GM21447 (cell line): ENCODE data around the gene PCOLCE2.
"Not testable (repeated sequence)": the region's sequence is repeated elsewhere in the genome, so short reads cannot be mapped to it uniquely, and the experiment has no call there.

Experiments used
- ATAC-seq: cut with Tn5 transposase; IDR thresholded peaks from one replicate; pipeline ENCODE4 v1.9.1; 2021; ENCODE audit not compliant: unreplicated experiment

Gene PCOLCE2

DNA sequence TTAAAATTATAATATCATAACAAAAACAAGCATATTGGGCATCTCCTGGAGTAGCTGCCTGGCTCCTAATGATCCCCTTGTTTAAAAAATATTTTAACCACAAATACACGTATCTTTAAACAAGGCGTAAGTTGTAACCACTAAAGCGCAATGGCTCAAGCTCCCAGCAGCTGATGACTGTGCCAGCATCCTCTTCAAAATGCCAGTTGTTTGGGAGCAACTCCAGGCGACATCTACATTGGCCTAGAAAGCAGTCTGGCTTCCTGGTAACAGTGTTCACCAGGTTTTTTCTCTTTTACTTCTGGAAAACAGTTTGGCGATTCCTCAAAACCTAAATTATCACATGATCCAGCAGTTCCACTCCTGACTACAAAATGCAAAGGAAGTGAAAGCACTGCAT lies 13.8 kb downstream of the PCOLCE2 start:
- ATAC-seq = no peak

- ATAC-seq = not testable (repeated sequence)
Measured at GRCh38 chr3:142868382-142868781, 20.5 kb downstream of the PCOLCE2 start.

DNA sequence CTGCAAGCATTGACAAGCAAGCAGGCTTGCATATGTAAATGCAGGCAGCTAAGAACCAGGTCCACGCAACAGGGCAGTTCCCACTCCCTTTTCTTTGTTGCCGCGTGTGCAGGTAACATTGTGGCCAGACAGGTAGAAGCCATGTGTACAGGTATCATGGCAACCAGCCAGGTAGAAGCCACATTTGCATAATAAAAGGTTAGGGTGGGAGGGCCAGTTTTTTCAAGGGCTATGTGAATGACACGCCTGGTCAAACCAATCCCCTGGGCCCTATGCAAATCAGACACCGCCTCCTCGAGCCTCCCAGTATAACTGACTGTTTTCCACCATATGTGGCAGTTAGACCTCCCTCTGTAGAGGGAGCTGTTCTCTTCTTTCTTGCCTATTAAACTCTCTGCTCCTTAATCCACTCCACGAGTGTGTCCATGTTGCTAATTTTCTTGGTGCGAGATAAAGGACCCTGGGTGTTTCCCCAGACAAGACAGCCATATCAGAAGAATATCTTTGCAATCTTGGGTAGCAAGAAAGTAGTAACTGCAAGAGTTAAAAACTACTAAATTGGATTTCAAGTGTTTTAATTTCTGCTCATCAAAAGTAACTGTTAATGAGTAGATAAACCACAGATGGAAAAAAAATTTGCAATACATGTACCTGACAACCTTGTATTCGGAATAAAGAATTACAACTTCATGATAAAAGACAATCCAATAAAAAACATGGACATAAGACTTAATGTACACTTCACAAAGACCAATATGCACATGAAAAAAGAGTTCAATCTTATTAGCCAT lies 21.8 kb downstream of the PCOLCE2 start:
- no peak for ATAC-seq

DNA sequence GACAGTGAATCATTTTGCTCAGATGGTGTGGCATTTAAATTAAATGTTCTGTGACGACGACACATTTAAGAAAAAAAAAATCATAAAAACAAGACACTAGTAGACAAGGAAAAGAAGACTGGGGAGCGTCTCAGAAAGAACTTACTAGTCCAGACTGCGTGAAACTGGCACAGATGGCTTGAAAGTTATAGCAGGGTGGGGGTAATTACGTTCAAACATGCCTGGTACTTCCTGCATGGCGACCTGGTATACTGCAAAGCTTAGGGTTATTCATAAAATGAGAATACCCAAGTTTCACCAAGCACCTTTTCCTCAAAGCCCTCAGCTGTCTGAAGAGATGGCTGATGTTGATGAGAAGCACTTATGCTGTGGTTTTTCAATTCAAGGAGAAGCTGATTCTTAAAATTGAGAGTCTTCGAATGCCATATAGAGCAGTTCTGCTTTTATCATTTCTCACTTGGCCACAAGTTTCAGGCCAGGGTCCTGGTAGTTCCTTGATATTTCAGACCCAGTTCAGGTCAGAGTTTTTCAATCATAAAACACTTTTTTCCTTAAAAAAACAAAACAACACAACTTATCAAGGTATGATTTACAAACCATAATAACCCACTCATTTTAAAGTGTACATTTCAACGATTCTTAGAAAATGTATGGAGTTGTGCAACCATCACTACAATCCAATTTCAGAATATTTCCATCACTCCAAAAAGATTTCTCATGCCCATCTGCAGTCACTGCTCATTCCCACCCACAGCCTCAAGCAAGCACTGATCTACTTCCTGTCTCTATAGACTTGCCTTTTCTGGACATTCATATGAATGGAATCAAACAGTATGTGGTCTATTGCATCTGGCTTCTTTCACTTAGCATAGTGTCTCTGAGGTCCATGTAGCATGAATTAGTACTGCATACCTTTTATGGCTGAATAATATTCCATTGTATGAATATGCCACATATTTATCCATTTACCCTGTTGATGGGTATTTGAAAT lies 24.7 kb downstream of the PCOLCE2 start:
- no peak for ATAC-seq

- no peak for ATAC-seq
Measured at GRCh38 chr3:142863010-142863817, 25.7 kb downstream of the PCOLCE2 start.

DNA sequence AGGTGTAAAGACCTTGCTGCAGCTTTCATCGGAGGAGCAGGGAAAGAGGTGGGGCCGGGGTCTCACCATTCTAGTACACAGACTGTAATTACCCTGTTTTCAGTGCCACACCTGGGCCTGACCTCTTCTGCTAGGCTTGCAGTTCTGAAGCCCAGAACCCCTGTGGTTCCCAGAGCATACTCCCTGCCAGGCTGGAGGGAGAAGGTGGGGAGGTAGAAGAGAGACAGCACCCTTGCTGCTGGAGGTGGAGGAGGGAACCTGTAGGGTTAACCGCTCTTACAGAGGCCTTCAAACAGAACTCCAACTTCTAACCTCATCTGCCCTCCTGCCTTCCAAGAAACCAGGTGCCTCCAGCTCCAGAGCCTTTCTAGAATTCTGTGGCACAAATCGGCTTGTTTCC lies 27.0 kb downstream of the PCOLCE2 start:
- ATAC-seq = no peak

- no peak for ATAC-seq
Measured at GRCh38 chr3:142858043-142858442, 30.8 kb downstream of the PCOLCE2 start.

- no peak for ATAC-seq
Measured at GRCh38 chr3:142857056-142857455, 31.8 kb downstream of the PCOLCE2 start.

- ATAC-seq = no peak
Measured at GRCh38 chr3:142853270-142854168, 35.4 kb downstream of the PCOLCE2 start.

DNA sequence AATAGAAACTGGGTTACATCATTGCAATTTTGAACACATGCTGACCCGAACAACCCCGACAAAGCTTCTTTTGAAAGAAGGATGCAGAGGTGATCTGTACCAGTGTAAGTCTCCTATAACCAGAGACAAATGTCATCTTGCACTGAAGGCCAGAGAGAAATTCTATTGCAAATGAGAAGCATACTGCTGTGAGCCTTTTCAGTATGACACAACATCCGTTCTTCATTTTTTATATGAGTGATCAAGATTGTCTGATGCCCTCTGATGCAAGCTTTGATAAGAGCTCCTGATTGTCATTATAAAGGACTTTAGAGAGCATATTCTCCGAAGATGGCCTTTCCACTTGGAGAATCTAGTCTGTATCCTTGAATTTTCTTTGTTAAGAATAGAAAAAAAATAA lies 36.9 kb downstream of the PCOLCE2 start:
- no peak for ATAC-seq

DNA sequence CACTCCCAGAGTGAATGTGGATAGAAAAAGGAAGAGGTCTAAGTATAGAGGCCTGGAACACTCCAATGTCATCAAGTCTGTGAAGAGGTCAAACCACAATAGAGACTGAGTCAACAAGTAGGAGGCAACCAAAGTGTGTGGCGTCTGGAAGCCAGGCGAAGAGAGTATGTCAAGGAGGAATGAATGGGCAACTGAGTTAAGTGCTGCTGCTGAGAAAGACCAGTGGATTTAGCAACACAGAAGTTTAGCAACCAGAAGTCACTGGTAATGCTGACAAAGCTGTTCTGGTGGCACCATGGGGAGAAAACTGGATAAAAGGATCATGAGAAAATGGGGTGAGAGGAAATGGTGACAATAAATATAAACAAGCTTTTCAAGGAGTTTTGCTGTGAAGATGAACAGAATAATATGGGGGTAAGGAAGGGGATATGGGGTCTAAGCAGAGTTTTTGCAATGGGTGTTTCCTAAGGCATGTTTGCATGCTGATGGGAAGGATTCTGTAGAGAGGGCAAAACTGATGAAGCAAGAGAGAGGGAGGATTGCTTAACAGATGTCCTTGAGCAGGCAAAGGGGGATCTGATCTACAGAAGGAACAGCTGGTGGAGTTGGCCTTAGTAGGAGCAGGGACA lies 38.4 kb downstream of the PCOLCE2 start:
- ATAC-seq = no peak

DNA sequence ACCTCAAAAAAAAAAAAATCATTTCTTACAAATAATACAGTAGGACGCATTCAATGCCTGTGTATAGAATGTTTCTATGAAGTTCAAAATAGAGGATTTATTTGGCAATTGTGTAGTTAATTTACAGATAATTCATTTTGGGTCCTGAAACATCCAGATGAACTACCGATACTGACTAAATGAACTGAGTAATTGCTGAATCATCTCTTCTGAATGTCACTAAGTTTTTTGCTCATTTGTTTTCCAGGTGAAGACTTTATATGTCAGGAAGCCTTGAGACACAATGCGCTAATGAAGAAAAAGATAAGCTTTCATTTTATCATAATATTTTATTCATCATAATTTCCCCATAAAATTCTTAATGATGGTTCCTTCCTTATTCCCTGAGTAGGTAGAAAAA lies 39.7 kb downstream of the PCOLCE2 start:
- ATAC-seq = no peak

DNA sequence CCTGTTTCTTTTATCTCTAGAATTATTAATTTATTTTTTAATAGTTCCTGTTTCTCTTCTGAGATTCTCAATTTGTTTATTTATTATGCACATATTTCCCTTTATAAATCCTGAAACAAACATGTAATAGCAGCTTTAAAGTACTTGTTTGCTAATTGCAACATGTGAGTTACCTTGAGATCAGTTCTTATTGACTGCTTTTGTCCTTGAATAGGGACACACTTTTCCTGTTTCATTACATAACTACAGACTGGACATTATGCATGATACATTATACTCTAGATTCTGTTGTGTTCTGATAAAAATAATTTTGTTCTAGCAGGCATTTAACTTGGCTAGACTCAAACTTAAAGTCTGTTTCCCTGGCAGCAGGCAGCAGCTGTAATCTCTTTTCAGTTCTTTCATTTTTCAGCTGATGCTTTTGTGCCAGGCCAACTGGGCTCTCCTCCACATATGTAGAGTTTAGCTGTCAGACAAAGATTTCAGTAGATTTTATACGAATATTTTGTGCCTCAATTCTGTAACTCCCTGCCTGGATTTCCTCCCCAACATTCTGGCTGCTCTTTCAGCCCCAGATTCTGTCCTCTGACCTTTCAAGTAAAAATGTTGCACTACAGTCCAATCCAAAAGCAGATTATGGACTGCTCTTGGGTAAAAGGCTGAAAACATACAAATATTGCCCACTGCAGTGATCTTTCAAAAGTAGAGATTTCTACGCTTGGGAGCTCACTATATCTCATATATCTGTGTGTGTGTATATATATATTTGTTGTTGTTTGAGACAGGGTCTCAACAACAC lies 41.9 kb downstream of the PCOLCE2 start:
- ATAC-seq = no peak

DNA sequence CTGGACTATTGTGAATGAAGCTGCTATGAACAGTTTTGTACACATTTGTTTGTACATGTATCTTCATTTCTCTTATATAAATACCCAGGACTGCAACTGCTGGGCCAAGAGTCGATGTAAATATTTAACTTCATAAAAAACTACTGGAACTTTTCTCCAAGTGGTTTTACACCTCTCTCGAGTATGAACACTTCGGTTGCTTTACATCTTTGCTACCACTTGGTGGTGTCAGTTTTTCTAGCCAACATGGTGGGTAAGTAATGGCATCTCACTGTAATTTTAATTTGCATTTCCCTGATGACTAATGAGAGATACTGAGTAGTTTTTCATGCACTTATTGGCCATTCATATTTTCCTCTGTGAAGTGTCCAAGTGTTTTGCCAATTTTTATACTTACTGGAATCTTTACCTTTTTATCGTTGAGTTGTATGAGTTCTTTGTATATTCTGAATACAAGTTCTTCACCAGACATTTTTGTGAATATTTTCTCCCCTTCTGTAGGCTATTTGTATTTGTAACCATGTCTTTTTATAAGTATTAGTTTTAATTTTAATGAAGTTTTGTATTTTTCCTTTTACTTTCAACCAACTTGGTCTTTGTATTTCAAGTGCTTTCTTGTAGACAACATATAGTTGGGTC lies 44.4 kb downstream of the PCOLCE2 start:
- ATAC-seq = no peak

GRCh38 chr3:142839831-142840230 lies 49.1 kb downstream of the PCOLCE2 start:
- no peak for ATAC-seq

- no peak for ATAC-seq
Measured at GRCh38 chr3:142837526-142837925, 51.4 kb downstream of the PCOLCE2 start.

GRCh38 chr3:142828703-142829305 lies 60.1 kb downstream of the PCOLCE2 start:
- peak; percentile 98 for ATAC-seq

- no peak for ATAC-seq
Measured at GRCh38 chr3:142819179-142819578, 69.7 kb downstream of the PCOLCE2 start.
